ENCODE results near the gene RASGEF1C.

RASGEF1C gene

DNA sequence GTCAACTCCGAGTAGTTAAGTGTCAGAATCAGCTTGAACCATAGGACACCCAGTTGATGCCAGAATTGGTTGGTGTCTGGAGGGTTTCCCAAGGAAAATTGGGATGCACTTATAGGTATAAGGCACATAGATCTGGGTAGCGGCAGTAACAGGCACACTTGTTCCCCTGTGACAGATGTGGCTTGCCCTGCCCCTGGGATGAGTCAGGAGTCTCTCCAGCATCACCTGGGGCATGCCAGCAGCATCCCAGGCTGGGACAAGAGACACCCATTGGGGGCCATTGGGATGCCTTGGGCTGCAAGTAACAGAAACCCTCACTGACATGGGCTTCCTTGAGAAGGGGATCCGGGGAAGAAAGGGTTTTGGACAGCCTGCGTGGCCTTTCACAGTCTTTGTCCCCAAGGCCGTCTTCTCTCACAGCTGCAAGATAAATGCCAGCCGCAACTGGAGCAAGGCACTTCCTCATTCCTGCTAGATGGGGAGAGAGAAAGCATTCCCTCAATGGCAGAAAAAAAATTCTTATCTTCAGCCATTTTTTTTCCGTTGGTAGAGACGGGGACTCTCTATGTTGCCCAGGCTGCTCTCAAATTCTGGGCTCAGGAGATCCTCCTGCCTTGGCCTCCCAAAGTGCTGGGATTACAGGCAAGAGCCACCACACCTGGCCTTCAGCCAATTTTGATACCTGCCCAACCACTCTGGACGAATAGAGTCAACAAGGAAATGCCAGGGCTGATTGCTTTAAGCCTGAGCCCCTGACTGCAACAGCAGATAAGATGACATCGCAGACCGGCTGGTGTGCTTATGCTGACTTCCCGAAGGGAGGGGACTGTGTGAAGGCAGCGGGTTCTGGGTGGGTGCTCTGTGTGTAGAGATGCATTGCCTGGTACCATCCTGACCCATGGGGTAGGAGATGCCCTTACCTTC, 124.1 kb downstream of the RASGEF1C start:
- Histone ChIP-seq H3K9me3 (ENCODE audit: control insufficient read depth, low read length) (no peaks in the 10 kb centered on the region), H3K36me3 (ENCODE audit: control insufficient read depth, insufficient read depth, low read length) (no peaks in the 10 kb centered on the region), H3K4me3 (ENCODE audit: insufficient read depth, low read depth, low read length, poor library complexity, severe bottlenecking) (no peak overlapping the region), H3K27me3 (replicated peaks; ENCODE audit: control insufficient read depth, insufficient read depth, low read length, poor library complexity, severe bottlenecking) (peaks cover 6% of the 10 kb centered on the region), H3K27ac (ENCODE audit: insufficient read depth, low read length, poor library complexity, severe bottlenecking) (no peak overlapping the region), H3K4me1 (ENCODE audit: control insufficient read depth, insufficient read depth, low read length, poor library complexity, severe bottlenecking) (no peaks in the 10 kb centered on the region)
- DNase-seq: no peak

DNA sequence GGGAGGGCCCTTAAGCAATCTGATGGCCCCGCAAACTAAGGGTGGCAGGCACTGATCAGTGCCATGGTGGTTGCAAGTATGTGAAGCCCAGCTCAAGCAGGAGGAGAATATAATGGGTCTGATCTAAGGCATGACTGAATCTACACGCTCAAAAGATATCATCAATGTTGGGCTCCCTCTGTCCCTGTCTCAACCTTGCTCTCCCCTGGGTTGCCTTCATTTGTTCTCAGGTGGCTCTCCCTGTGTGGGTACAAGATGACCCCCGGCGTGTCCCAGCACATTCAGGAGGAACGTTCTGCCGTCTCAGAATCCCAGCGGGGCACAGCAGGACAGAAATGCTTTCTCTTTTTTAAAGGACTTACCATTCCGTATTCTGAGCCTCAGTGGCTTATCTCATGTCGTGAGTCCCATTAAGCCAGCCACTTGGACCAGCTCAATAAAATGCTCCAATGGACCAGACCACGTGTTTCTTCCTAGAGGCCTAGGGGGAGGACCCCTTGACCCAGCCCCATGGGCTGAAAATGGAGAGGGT, 125.4 kb downstream of the RASGEF1C start:
- Histone ChIP-seq H3K4me3 (ENCODE audit: insufficient read depth, low read depth, low read length, poor library complexity, severe bottlenecking) (no peak overlapping the region), H3K4me1 (ENCODE audit: control insufficient read depth, insufficient read depth, low read length, poor library complexity, severe bottlenecking) (no peaks in the 10 kb centered on the region), H3K27ac (ENCODE audit: insufficient read depth, low read length, poor library complexity, severe bottlenecking) (no peak overlapping the region), H3K9me3 (ENCODE audit: control insufficient read depth, low read length) (no peaks in the 10 kb centered on the region), H3K36me3 (ENCODE audit: control insufficient read depth, insufficient read depth, low read length) (no peaks in the 10 kb centered on the region), H3K27me3 (replicated peaks; ENCODE audit: control insufficient read depth, insufficient read depth, low read length, poor library complexity, severe bottlenecking) (peaks cover 15% of the 10 kb centered on the region)
- DNase-seq: no peak

DNA sequence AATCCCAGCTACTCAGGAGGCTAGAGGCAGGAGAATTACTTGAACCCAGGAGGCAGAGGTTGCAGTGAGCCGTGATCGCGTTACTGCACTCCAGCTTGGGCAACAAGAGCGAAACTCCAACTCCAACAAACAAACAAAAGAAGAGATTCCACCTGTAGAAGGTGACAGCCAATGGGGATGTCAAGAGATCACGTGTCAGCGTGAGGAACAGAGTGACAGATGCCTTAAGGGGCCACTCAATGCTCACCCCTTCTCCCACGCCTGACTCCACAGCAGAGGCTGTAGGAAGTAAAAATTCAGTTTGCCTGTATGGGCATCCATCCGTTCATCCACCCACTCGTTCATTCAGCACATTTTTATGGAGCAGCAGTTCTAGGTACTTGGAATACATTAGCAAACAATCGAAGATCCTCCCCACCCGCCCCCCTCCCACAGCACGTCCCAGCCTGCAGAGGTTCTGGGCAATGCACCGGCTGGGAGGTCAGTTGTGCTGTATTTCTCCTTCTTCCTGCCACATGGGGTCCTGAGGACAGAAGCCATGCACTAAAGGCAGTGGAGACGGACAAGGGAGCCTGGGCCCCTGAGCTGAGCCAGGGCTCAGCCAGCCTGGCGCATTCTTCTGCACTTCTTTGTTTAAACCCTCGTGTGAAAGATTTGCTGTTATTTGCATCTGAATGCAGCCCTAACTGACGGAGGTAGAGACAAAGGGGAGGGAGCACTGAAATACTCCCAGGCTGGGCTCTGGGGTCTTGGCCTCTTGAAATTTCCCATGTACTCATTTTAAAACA, 126.2 kb downstream of the RASGEF1C start:
- peaks cover 15% of the 10 kb centered on the region for H3K27me3 ChIP-seq (replicated peaks; ENCODE audit: control insufficient read depth, insufficient read depth, low read length, poor library complexity, severe bottlenecking)
- H3K4me3 ChIP-seq (ENCODE audit: insufficient read depth, low read depth, low read length, poor library complexity, severe bottlenecking): no peak overlapping the region
- H3K27ac ChIP-seq (ENCODE audit: insufficient read depth, low read length, poor library complexity, severe bottlenecking): no peak overlapping the region
- no peaks in the 10 kb centered on the region for H3K9me3 ChIP-seq (ENCODE audit: control insufficient read depth, low read length)
- H3K36me3 ChIP-seq (ENCODE audit: control insufficient read depth, insufficient read depth, low read length): no peaks in the 10 kb centered on the region
- no peak for DNase-seq
- H3K4me1 ChIP-seq (ENCODE audit: control insufficient read depth, insufficient read depth, low read length, poor library complexity, severe bottlenecking): no peaks in the 10 kb centered on the region

DNA sequence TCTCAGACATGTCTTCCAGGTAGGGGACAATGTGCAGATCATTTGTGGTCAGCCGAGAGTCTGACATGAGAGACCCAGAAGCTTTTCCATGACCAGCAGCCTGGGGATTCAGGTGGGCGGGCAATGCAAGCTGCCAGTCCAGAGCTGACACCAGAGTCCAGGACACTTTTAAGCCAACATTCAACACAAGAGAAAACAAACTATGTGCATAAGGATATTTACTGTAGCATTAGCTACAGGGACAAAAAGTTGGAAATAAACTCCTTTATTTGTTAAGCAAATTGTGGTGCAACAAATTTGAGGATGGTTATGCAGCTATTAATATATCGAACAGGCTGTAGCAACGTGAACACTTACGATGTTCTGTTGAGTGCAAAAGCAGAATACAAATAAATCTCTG, 127.5 kb downstream of the RASGEF1C start:
- H3K27ac ChIP-seq (ENCODE audit: insufficient read depth, low read length, poor library complexity, severe bottlenecking): no peak overlapping the region
- peaks cover 15% of the 10 kb centered on the region for H3K27me3 ChIP-seq (replicated peaks; ENCODE audit: control insufficient read depth, insufficient read depth, low read length, poor library complexity, severe bottlenecking)
- H3K4me3 ChIP-seq (ENCODE audit: insufficient read depth, low read depth, low read length, poor library complexity, severe bottlenecking): no peak overlapping the region
- no peak for DNase-seq
- no peaks in the 10 kb centered on the region for H3K4me1 ChIP-seq (ENCODE audit: control insufficient read depth, insufficient read depth, low read length, poor library complexity, severe bottlenecking)
- no peaks in the 10 kb centered on the region for H3K36me3 ChIP-seq (ENCODE audit: control insufficient read depth, insufficient read depth, low read length)
- H3K9me3 ChIP-seq (ENCODE audit: control insufficient read depth, low read length): no peaks in the 10 kb centered on the region

DNA sequence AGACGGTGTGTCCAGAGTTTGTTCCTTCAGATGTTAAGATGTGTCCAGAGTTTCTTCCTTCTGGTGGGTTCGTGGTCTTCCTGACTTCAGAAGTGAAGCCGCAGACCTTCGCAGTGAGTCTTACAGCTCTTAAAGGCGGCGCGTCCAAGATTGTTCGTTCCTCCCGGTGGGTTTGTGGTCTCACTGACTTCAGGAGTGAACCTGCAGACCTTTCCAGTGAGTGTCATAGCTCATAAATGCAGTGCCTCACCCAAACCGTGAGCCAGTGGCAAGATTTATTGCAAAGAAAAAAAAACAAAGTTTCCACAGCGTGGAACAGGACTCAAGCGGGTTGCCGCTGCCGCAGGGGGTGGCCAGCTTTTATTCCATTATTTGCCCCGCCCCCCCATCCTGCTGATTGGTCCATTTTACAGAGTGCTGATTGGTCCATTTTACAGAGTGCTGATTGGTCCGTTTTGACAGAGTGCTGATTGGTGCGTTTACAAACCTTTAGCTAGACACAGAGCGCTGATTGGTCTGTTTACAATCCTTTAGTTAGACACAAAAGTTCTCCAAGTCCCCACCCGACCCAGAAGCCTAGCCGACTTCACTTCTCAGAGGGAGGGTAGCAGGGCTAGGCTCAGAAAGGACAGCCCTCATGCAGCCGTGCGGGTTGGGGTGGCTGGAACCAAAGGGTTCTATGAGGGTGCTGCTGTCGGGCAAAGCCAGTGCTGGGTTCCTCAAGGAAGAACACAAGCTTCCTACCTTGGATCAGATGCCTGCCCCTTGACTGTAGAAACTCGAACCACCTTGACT, 128.3 kb downstream of the RASGEF1C start:
- Histone ChIP-seq H3K27me3 (replicated peaks; ENCODE audit: control insufficient read depth, insufficient read depth, low read length, poor library complexity, severe bottlenecking) (peaks cover 15% of the 10 kb centered on the region), H3K9me3 (ENCODE audit: control insufficient read depth, low read length) (no peaks in the 10 kb centered on the region), H3K27ac (ENCODE audit: insufficient read depth, low read length, poor library complexity, severe bottlenecking) (no peak overlapping the region), H3K4me1 (ENCODE audit: control insufficient read depth, insufficient read depth, low read length, poor library complexity, severe bottlenecking) (no peaks in the 10 kb centered on the region), H3K36me3 (ENCODE audit: control insufficient read depth, insufficient read depth, low read length) (no peaks in the 10 kb centered on the region), H3K4me3 (ENCODE audit: insufficient read depth, low read depth, low read length, poor library complexity, severe bottlenecking) (no peak overlapping the region)
- DNase-seq: peak in 2 of 3 donors; percentile 10 to 12

DNA sequence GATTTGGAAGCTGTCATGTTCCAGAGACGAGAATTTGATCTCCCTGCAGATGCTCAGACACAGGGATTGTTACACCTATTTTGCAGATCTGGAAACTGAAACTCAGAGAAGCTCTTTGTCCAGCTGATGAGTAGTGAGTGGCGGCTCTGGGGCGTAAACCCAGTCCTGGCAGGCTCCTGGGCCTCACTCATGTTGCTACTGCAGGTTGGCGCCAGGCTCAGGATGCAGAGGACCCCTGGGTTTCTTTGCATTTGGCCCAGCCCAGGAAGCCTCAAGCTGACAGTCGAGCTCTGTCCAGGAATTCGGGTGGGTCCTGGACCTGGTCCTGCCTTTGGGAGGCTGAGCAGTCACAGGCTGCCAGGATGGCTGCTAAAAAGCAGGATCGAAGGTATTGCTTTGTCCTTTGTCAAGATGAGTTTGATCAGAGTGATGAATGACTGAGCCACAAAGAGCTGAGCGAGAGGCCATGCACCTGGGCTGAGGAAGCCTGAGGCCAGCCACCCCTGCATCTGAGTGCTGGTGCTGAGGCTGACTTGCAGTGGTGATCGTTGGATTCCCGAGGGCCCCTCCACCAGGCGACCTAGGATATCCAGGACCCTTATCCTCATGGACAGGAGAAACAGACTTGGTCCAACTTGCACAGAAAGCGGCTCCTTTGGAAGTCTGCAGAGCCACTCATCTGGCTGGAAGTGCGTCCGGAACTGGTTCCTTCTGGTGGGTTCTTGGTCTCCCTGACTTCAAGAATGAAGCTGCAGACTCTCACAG, 129.1 kb downstream of the RASGEF1C start:
- H3K27me3 ChIP-seq (replicated peaks; ENCODE audit: control insufficient read depth, insufficient read depth, low read length, poor library complexity, severe bottlenecking): peaks cover 15% of the 10 kb centered on the region

DNA sequence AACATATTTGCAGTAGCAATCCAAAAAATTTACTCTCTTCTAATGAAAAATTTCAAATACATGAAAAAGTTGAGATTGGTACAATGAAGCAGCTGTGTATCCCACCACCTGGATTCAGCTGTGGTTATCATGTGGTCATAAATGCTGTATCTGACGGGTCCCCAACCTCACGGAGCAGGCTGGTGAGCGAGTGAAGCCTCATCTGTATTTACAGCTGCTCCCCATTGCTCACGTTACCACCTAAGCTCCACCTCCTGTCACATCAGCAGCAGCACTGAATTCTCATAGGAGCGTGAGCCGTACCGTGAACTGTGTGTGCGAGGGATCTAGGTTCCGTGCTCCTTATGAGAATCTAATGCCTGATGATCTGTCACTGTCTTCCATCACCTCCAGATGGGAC, 130.7 kb downstream of the RASGEF1C start:
- DNase-seq: no peak

More for the DNA sequence above, 129.1 kb downstream of the RASGEF1C start:
- H3K4me1 ChIP-seq (ENCODE audit: control insufficient read depth, insufficient read depth, low read length, poor library complexity, severe bottlenecking): no peaks in the 10 kb centered on the region
- no peaks in the 10 kb centered on the region for H3K9me3 ChIP-seq (ENCODE audit: control insufficient read depth, low read length)
- H3K36me3 ChIP-seq (ENCODE audit: control insufficient read depth, insufficient read depth, low read length): no peaks in the 10 kb centered on the region
- no peak overlapping the region for H3K27ac ChIP-seq (ENCODE audit: insufficient read depth, low read length, poor library complexity, severe bottlenecking)
- DNase-seq: no peak
- H3K4me3 ChIP-seq (ENCODE audit: insufficient read depth, low read depth, low read length, poor library complexity, severe bottlenecking): no peak overlapping the region

DNA sequence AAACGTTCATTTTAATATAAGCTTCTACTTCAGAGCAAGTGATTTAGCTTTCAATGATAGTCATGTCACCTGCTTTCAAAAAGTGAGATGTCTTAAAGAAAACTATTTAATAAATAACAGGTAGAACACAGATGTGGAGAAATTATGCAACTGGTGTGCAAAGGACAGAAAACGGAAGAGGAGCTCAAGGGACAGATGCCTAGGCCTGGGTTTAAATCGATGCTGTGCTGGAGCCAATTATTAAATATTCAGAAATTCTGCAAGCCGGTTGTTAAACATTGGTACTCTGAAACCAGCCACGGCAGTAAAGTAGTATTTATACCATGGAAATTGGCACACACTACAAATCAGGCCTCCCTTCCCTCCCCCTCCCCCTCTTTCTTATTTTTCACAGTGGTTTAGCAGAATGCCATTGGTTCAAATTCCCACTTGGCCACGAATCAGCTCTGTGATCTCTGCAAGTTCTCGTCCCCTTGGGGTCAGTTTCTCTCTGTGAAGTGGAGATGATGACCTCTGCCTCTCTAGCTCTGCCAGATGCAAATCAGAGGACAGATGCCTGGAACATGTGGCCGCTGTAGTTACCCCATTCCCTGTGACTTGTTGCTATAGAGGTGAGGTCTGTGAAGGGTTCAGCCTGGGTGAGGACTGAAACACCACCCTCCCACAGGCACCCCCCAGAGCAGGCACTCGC, 131.3 kb downstream of the RASGEF1C start:
- H3K27me3 ChIP-seq (replicated peaks; ENCODE audit: control insufficient read depth, insufficient read depth, low read length, poor library complexity, severe bottlenecking): peaks cover 15% of the 10 kb centered on the region
- no peak overlapping the region for H3K27ac ChIP-seq (ENCODE audit: insufficient read depth, low read length, poor library complexity, severe bottlenecking)
- no peaks in the 10 kb centered on the region for H3K9me3 ChIP-seq (ENCODE audit: control insufficient read depth, low read length)
- DNase-seq: no peak
- H3K4me3 ChIP-seq (ENCODE audit: insufficient read depth, low read depth, low read length, poor library complexity, severe bottlenecking): no peak overlapping the region
- peaks cover under 1% of the 10 kb centered on the region for H3K4me1 ChIP-seq (ENCODE audit: control insufficient read depth, insufficient read depth, low read length, poor library complexity, severe bottlenecking)
- no peaks in the 10 kb centered on the region for H3K36me3 ChIP-seq (ENCODE audit: control insufficient read depth, insufficient read depth, low read length)

More for the DNA sequence above, 130.7 kb downstream of the RASGEF1C start:
- H3K9me3 ChIP-seq (ENCODE audit: control insufficient read depth, low read length): no peaks in the 10 kb centered on the region
- H3K27ac ChIP-seq (ENCODE audit: insufficient read depth, low read length, poor library complexity, severe bottlenecking): no peak overlapping the region
- peaks cover 15% of the 10 kb centered on the region for H3K27me3 ChIP-seq (replicated peaks; ENCODE audit: control insufficient read depth, insufficient read depth, low read length, poor library complexity, severe bottlenecking)
- H3K4me3 ChIP-seq (ENCODE audit: insufficient read depth, low read depth, low read length, poor library complexity, severe bottlenecking): no peak overlapping the region
- H3K36me3 ChIP-seq (ENCODE audit: control insufficient read depth, insufficient read depth, low read length): no peaks in the 10 kb centered on the region
- H3K4me1 ChIP-seq (ENCODE audit: control insufficient read depth, insufficient read depth, low read length, poor library complexity, severe bottlenecking): no peaks in the 10 kb centered on the region
